HG03097 (cell line): ENCODE measurements around the gene GUSB.
"Not testable (repeated sequence)": the region's sequence is repeated elsewhere in the genome, so short reads cannot be mapped to it uniquely, and the experiment has no call there.

Experiments used
- ATAC-seq: cut with Tn5 transposase; IDR thresholded peaks from one replicate; pipeline ENCODE4 v1.9.1; 2021; ENCODE audit not compliant: unreplicated experiment, low FRiP score

GUSB gene

GRCh38 chr7:65976659-65977196 lies 5.3 kb downstream of the GUSB start:
- no peak for ATAC-seq

GRCh38 chr7:65975814-65976445 lies 6.1 kb downstream of the GUSB start:
- no peak for ATAC-seq

- no peak for ATAC-seq
Observed at GRCh38 chr7:65974876-65975275, 7.1 kb downstream of the GUSB start.

- ATAC-seq = no peak
Observed at GRCh38 chr7:65974191-65974801, 7.7 kb downstream of the GUSB start.

GRCh38 chr7:65972976-65973375 lies 9.0 kb downstream of the GUSB start:
- no peak for ATAC-seq

GRCh38 chr7:65971021-65971420 lies 11.0 kb downstream of the GUSB start:
- no peak for ATAC-seq

- no peak for ATAC-seq
Observed at GRCh38 chr7:65968256-65969185, 13.5 kb downstream of the GUSB start.

DNA sequence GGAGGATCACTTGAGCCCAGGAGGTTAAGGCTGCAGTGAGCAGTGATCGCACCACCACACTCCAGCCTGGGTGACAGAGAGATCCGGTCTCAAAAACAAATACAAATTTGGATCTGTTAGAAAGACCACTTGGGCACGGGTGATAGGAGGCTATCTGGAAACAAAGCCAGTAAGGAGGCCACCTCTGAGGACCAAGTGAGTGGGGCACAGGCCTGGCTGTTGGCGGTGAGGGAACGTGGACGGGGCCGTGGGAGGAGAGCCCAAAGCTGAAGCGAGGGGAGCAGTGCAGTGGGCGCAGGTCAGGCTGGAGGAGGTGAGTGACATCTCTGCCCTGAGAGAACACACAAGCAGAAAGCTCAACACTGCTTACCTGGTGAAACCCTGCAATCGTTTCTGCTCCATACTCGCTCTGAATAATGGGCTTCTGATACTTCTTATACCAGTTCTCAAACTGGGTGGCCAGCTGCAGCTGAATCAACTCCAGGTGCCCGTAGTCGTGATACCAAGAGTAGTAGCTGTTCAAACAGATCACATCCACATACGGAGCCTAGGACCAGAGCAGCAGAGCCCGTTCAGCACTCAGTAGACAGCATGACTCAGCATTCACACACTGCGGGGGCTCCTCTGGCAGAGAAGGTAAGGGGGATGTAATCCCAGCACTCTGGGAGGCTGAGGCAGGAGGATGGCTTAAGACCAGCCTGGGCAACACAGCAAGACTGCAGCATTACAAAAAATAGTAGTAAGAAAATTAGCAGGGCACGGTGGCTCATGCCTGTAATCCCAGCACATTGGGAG lies 14.5 kb downstream of the GUSB start:
- ATAC-seq = no peak

DNA sequence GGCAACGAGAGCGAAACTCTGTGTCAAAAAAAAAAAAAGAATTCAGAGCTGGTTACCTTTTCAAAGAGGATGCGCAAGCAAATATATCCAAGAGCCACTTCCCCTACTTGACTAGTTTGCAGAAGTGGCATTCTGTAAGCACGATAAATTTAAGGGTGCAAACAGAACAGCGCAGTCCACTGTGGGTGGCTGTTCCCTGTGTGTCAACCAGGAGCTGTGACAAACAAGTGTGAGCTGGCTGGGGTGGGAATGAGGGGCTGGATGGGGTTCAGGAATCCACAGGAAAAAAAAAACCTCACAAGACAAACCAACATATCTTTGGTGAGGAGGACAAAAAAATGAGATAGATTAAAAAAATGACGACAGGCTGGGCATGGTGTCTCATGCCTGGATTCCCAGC lies 15.9 kb downstream of the GUSB start:
- no peak for ATAC-seq

DNA sequence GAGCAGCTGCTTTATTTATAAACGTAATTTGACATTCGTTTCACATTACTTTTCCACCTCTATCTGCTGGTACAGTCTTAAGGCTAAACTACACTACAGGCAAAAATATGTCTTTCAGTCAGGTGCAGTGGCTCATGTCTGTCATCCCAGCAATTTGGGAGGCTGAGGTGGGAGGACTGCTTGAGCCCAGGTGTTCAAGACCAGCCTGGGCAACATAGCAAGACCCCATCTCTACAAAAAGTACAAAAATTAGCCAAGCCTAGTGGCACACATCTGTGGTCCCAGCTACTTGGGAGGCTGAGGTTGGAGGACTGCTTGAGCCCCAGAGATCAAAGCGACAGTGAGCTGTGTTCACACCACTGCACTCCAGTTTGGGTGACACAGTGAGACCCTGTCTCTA lies 17.3 kb downstream of the GUSB start:
- not testable (repeated sequence) for ATAC-seq

DNA sequence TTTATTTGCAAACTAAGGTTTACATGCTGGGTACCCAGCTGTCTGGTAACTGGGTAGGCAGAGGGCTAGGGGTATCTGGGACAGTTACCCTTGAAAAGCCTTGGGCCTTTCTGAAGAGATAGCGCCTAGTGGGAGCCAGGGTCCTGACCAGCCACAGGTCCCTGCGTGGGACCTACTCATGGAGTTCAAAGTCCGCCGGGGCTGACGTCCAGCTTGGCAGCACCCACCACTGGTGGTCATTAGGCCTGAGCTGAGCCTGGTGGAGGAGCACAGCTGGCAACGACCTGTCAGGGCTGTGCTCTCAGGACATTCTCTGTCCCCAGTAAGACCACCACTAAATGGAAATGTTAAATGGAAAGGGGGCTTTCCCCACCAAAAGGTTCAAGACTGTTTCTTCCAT lies 20.0 kb downstream of the GUSB start:
- no peak for ATAC-seq

DNA sequence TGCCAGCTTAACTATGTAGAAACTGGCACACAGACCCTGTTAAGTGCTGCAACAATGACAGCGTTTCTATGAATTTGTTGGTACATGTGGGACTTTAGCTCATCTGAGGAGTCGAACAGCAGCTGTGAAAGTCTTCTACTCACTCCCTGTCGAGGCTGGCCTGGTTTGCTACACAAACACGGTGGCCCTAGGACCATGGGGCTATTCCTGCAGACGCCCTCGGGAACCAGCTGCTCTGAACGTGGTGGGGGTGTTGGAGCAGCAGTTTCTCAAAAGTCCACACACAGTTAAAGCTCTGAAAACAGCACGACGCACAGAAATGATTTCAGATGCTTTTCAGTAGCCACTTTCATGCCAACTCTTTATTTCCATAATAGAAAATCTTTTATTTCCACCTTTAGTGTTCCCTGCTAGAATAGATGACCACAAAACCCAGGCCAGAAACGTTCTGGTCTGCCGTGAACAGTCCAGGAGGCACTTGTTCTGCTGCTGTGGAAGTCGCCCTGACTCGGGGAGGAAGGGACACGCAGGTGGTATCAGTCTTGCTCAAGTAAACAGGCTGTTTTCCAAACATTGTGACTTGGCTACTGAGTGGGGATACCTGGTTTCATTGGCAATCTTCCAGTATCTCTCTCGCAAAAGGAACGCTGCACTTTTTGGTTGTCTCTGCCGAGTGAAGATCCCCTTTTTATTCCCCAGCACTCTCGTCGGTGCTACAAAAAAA lies 21.5 kb downstream of the GUSB start:
- no peak for ATAC-seq

DNA sequence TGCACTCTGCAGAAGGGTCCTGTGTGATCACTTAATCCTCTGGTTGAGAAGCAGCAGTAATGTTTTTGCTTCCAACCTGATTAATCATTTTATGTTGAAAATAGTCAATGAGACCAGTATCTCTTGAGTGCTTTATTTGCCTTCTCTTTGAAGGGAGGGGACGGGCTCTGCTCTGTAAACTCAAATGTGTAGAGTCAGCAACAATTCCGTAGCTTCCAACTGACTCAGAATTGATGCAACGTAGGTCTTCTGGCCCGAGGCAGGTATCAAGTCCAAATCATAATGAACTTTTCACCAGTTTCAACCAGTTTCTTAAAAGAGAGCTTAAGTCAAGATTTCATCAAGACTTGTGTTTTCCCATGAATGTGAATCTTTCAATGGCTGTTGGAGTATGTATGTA lies 26.3 kb downstream of the GUSB start:
- no peak for ATAC-seq

DNA sequence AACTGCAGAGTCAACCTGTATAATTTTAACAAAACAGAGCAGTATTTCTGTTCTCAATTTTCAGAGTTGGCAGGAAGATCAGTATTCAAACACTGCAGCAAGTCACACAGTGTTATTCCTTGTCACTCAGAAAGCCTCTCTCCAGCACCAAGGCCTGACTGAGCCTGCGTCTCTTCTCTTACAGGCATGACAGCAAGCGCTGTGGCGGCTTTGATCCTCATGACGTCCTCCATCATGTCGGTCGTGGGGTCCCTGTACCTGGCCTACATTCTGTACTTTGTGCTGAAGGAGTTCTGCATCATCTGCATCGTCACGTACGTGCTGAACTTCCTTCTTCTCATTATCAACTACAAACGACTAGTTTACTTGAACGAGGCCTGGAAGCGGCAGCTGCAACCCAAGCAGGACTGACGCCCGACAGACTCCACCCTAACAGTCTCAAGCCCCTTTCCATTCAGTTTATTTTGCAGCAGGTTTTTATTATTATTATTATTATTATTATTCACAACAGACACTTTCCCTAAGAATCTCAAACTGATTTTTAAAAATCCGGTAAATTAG lies 28.0 kb downstream of the GUSB start:
- ATAC-seq = no peak

GRCh38 chr7:65953001-65953720 lies 28.9 kb downstream of the GUSB start:
- no peak for ATAC-seq

- ATAC-seq = no peak
Observed at GRCh38 chr7:65951837-65952578, 30.0 kb downstream of the GUSB start.

DNA sequence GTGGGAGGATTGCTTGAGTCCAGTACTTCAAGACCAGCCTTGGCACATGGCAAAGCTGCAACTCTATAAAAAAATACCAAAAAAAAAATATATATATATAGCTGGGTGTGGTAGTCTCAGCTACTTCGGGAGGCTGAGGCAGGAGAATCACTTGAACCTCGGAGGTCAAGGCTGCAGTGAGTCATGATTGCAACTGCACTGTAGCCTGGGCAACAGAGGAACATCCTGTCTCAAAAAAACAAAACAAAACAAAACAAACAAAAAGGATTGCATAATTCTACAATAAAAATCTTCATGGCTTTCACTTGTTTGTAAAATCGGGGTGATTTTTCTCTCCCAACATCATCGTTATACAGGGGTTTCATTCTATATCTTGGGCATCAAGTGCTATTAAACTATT lies 35.1 kb downstream of the GUSB start:
- no peak for ATAC-seq

- ATAC-seq = not testable (repeated sequence)
Observed at GRCh38 chr7:65945787-65946186, 36.2 kb downstream of the GUSB start.
